ENCODE measurements around the gene GOLGA2.

Gene GOLGA2

DNA sequence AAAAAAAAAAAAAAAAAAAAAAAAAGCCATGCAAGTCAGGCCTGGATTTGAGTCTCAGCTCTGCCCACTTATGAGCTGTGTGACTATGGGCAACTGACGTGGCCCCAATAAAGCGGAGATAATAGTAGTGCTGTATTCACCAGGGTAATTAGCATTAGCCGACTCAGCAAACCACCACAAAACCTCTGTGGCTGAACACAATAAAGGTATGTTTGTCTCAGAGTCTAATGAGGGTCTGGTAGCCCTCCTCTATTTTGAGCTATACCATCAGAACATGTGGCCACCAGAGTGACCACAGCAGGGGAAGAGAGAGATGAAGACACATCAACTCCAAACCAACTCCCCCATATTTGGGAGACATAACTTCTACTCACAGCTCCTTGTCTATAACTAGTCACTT, 16.2 kb upstream of the GOLGA2 start:
- DNase-seq (ENCODE audit: low read depth), result no peak

DNA sequence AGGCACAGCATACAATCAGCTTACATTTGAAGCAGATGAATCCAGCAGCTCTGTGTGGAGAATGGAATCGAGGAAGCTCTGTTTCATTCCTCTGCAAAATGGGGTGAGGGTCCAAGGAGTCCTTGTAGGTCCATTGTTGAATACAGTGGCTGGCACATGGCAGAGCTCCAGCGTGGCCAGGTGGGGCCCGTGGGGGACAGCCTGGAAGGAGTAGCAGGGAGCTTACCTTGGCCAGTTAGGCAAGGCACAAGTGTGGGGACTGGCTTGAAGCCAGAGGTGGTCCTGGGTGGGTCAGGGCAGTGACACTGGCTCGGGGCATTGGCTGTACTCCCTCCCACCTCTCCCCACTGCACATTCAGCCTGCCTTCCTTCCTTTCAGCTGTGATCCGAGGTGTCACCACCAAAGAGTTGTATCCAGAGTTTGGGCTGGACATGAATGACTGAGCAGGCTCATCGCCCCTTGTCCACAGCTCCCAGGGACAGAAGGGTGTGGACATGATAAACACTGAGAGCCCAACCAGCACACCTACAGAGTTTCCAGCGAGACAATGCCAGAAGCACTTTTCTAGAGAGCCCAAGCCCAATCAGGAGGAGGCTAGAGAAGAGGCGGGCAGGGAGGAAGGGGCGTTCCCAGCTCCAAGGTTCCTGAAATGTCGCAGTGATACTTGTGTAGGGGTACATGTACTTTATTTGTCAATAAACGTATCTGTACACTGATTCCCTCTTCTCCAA, 12.6 kb upstream of the GOLGA2 start:
- no peak for DNase-seq (ENCODE audit: low read depth)

DNA sequence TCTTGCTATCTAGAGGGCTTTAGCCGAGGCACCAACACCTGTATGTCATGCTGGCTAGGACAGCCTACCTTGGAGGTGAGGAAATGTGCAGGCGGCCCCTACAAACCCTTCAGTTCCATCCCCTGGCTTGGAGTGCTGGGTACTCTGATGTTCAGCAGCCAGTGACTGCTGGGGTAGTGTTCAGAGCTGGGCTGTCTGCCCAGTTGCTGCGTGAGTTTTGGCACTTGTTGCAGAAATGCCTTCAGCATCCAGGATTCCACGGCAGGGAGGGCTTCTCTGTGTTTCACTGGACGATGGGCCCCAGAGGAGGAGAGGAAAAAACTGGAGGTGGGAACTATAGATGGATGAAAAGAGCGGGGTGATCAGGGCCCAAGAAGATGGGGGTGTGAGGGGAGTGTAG, 10.6 kb upstream of the GOLGA2 start:
- DNase-seq (ENCODE audit: low read depth), result peak; percentile 38

DNA sequence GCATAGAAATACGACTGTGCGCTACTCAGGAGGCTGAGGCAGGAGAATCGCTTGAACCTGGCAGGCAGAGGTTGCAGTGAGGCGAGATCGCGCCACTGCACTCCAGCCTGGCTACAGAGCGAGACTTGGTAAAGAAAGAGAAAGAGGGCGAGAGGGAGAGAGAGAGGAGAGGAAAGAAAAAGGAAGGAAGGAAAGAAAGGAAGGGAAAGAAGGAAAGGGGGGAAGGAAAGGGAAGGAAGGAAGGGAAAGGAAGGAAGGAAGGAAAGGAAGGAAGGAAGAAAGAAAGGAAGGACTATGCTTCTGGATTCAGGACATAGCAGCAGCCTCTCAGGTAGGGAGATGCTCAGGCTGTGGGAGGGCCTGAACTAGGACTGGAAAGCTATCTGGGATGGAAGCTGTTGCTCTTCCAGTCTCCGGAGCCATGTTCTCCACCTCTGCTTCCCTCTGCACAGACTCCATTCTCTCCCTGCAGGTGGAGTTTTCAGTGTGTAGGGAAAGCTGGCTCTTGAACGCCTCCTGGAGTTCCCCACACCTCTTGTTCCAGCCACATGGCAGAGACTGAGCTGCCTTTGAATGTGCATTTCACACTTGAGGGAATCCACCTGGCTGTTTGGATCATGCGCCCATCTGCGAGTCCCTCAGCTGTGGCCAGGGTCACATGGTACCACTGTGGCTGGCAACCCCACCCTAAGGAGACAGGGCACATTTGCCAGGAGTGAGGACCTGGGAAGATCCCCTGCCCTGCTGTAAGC, 9.4 kb upstream of the GOLGA2 start:
- no peak for DNase-seq (ENCODE audit: low read depth)

DNA sequence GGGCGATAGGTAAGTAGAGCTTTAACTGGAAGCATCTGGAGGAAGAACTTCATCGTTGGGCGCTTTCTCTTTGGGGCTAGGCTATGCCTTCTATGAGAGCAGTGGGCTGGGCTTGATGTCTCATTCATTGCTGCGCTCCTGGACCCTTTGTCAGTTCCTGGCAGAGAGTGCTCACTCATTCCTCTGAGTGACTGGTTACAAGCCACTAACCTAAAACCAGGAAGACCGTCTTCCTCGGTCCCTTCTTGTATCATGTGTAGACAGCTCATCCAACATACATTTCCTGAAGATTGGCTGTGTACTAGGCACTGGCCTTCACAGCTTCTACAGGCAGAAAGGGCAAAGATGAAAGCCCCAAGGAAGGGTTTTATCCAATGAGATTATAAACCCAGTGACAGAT, 6.7 kb upstream of the GOLGA2 start:
- peak; percentile 79 for DNase-seq (ENCODE audit: low read depth)

DNA sequence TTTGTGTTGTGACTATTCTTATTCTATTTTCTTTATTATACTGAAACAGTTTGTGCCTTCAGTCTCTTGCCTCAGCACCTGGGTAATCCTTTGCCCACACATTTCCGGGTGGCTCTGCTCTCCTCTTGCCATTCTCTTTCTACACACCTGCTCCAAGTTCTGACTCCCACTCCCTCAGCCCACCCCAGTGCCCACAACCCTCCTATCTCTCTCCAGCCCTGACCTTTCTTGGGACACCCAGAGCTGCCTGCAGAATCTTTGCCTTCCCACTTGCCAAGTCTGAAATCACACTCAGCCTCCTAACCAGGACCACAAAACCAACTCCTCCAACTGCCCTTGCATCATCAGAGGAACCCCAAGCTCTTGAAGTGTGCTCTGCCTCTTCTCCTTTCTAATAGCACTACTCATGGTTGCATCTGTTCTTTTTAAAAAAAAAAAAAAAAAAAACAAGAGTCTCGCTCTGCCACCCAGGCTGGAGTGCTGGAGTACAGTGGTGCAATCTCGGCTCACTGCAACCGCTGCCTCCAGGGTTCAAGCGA, 4.3 kb upstream of the GOLGA2 start:
- no peak for DNase-seq (ENCODE audit: low read depth)

DNA sequence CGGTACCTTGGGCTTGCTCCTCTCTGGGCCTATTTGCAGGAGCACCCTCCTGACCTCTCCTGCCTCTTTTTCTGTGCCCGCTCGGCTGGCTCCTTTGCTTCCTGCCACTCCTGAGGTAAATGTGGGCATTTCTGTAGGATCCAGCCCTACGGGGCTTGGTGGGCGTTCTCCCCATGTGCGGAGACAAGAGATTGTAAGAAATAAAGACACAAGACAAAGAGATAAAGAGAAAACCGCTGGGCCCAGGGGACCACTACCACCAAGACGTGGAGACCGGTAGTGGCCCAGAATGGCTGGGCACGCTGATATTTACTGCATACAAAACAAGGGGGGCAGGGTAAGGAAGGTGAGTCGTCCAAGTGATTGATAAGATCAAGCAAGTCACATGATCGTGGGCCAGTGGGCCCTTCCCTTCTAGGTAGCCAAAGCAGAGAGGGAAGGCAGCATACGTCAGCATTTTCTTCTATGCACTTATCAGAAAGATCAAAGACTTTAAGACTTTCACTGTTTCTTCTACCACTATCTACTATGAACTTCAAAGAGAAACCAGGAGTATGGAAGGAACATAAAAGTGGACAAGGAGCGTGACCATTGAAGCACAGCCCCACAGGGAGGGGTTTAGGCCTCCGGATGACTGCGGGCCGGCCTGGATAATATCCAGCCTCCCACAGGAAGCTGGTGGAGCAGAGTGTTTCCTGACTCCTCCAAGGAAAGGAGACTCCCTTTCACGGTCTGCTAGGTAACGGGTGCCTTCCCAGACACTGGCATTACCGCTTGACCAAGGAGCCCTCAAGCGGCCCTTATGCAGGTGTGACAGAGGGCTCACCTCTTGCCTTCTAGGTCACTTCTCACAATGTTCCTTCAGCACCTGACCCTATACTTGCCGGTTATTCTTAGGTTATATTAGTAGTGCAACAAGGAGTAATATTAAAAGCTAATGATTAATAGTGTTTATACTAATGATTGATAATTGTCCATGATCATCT, 3.6 kb upstream of the GOLGA2 start:
- peak; percentile 36 for DNase-seq (ENCODE audit: low read depth)

DNA sequence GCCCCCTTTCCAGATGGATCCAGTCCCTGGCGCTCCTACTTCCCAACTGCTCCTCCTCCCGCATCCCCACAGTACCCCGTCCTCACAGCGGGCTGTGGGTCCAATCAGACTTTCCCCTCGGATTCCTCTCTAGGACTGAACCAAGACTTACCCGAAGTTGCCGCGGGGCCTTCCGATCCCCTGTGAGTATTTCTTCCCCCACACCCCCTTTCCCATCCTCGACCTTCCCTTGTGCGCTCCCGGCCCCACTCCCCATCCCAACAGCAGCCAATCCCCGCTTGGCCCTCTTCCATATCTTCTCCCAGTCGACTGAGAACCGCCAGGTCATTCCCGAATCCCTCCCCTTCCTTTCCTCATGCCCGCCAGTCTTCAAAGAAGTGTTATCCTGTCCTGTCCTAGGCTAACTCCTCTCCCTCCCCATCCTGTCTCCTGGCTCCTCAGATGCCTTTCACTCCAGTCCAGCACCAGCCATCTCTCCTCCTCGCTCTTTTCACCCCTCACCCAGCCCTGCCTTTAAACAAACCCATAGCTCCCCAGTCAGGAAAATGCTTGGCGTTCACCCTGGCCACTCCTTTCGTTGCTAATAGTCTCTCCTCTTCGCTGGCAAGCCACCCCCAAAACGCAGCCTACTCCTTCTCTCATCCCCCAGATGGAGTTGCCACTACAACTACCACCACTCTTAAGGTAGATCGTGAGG, 915 bp upstream of the GOLGA2 start:
- DNase-seq (ENCODE audit: low read depth), result peak; percentile 60

DNA sequence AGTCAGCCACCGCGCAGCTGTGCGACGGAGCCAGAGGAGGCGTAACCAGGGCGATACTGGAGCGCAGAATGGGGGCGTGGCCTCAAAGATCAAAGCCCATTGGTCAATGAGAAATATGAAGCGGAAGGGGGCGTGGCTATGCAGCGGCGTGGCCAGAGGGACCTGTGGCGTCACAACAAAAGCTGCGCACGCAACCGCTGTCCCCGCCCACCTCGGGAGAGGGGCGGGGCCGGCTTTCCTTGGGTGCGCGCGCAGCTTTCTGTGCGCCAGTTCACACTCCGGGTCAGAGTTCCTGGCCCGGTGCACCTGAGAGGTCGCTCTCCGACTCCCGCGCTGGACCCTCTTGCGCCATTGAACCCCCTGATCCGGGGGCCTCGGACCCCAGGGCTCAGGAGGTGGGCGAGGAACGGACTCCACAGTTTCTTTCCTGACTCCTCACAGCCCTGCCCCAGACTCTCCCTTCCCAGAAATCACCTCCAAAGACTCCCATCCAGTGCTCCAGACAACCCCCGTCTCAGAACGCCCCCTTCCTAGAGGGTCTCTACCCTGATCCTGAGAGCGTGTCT, 284 bp upstream of the GOLGA2 start, which contains the start of gene SWI5:
TSS of gene SWI5 (plus strand) at position 269 of the 566 bp plus-strand sequence.
- peak; percentile 99 for DNase-seq (ENCODE audit: low read depth)

DNA sequence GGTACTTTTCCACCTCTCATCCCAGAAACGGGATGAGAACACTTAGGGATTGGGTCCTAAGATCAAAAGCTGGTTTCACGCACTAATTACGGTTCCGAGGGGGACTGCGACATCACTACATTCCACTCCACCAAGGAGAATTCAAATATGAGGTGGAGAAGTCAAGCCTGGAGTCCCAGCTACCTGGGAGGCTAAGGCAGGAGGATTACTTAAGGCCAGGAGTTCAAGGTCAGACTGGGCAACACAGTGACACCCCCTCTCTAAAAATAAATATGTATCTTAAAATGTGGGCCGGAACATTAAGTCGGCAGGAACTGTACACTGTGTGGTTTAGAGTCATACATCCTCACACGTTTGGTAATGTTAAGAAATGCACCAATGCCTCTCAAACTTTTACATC, 1.6 kb downstream of the GOLGA2 start:
- DNase-seq (ENCODE audit: low read depth), result no peak

DNA sequence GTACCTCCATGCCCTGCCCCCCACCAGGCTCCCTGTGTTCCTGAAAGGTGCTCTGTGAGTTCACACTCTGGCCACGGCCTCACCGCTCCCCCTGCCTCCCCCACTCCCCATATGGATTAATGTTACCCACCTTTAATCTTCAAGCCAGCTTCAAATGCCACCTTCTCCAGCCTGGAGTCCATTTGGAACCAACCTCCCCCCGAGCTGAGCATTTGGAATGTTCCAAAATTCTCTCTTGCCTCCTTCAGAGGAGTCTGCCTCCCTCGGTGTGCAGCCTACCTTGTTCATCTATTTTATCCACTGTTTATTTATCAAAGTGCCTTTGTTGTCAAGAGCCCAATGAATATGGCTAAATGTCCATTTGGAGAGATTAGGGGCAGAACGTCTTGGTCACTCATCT, 4.3 kb downstream of the GOLGA2 start:
- no peak for DNase-seq (ENCODE audit: low read depth)

DNA sequence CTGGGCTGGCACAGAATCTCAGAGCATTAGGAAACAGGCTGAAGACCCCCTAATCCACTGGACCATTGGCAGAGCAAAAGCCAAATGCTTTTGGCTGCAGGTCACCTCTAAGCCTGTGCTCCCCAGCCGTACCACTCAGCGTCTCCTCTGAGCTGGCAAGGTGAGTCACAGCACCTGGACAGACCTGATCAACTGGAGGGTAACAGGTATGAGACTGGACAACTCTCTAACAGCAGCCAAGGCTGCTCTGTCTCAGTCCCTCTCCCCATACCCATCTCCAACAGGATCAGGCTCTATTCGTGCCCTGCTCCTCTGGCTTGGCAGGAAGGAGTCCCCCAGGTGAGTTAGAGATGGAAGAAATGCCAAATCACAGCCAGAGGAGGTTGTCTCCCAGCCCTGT, 4.7 kb downstream of the GOLGA2 start:
- DNase-seq (ENCODE audit: low read depth), result no peak

DNA sequence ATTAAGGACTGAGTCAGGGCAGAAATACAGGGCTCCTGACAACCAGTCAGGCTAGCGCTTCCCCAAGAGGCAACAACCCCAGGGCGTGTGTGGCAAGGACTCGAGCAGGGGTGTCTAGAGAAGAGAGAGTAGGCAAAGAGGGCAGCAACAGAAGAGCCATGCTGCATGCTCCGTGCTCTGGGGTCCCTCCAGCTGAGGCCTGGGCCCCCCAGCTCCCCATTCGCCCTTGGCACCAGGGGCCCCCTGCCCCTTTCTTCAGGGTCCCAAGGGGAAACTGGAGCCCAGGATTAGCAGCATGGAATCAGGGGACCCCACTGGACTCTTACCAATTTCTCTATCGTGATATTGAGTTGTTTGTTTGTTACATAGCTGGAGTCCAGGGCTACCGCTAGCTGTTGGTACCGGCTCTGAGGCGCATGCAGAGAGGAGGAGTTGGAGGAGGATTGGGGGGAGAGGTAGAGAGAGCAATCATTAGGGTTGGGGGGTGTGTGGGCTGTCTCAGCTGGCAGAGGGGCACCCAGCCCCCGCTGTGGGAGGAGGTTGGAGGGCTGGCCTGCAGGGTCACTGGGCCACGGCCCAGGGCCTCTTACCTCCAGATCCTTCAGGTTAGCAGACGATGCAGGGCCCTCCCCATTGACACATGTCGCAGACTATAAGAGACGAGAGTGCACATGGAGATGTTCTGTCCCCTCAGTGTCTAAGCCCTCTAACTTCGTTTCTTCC, 8.8 kb downstream of the GOLGA2 start:
- DNase-seq (ENCODE audit: low read depth), result no peak

DNA sequence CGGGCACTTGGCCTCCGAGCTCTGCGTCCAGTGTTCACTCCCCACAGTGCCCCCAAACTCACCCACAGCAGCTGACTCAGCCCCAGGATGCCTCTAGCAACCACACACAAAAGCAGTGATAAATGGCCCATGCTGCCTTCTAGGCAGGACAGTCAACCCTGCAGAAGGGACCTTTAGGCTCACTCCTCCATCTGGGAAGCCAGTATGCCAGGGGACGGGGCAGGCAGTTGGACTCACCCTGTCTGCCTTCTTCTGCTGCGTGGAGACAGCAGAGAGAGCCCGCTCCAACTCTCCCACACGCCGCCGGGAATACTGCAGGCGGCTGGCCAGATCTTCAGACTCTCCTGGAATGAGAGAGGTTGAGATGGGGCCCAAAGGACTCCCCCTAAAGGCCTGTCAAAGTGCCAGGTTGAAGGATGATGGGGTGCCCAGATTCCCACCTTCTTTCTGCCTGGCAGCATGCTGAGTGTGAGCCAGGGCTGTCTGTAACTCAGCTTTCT, 10.4 kb downstream of the GOLGA2 start:
- DNase-seq (ENCODE audit: low read depth), result no peak

DNA sequence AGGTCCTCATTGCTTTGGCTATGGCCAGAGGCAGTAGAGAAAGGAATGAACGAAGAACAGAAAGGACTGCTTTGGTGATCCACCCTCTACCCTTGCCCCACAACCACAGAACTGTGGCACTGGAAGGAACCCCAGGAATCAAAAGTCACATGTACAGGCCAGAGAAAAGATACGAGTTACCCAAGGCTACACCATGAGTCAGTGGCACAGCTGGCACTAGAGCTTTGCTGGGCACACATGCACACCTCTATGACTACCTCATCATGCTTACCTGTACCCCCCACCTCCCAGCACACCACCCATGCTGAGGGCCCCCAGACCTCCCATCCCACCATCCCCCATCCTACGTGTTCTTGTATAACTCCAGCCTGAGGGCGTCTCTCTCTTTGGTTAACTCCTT, 13.1 kb downstream of the GOLGA2 start:
- DNase-seq (ENCODE audit: low read depth), result no peak

DNA sequence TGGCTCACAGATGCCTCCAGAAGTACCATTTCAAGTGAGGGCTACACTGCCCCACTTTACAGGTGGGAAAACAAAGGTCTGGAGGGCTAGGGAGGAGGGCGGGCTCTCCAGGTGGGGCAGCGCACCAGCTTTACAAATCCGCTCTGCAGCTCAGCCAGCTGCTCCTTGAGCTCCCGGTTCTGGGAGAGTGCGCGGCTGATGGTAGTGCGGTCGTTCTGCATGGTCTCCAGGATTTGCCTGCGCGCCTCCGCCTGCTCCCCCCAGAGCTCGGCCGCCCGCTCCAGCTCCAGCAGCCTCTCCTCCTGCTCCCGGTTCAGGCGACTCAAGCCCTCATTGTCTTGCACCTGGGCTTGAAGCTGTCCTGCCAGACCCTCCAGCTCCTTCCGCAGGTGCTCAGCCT, 15.5 kb downstream of the GOLGA2 start:
- DNase-seq (ENCODE audit: low read depth), result no peak

DNA sequence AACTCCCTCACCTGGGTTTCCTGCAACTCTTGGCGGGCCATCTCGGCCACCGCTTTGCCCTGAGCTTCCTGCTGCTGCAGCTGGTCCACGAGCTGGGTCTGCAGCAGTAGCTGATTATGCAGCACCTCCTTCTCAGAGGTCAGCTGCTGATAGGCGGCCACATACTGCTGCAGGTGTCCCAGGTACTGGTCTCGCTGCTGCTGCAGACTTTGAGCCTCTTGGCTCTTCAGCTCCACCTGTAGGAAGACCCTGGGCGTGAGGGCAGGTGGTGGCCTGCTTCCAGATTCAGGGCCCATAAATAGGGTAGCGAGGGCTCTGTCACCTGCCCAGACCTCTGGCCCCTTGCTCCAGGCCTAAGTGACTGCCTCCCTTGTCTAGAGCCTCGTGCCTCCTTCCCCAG, 16.7 kb downstream of the GOLGA2 start:
- no peak for DNase-seq (ENCODE audit: low read depth)

DNA sequence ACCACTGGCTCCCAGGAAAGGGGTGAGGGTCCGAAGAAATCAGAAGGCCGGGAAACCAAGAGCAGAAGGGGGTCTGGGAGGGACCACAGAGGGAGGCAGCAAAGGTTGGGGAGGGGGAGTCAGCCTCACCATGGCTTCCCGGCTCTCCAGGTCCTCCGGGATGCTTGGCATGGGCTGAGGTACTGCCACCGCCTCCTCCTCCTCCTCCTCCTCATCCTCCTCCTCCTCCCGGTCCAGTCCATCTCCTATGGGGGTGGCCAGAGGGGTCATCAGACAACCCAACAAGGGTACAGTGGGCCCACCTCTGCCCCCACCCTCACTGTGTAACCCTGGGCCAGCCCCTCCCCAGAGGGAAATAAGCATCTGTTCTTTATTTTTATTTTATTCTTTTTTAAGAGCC, 17.5 kb downstream of the GOLGA2 start:
- no peak for DNase-seq (ENCODE audit: low read depth)

DNA sequence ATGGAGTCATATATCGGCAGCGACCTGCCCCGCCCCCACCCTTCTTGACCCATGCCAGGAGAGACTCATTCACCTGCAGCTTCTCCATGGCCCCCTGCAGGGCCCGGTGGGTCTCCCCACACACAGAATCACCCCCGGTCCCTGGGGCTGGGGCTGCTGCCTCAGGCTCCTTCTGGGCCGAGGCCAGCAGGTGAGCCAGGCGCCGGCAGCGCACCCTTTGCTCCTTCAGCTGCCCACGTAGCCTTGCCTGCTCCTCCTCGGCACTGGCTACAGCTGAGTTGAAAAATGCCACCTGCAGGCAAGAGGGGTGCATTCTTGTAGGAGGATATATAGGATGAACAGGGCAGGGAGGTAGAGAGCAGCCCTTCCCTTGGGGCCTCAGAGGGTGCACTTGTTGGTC, 17.9 kb downstream of the GOLGA2 start:
- no peak for DNase-seq (ENCODE audit: low read depth)

DNA sequence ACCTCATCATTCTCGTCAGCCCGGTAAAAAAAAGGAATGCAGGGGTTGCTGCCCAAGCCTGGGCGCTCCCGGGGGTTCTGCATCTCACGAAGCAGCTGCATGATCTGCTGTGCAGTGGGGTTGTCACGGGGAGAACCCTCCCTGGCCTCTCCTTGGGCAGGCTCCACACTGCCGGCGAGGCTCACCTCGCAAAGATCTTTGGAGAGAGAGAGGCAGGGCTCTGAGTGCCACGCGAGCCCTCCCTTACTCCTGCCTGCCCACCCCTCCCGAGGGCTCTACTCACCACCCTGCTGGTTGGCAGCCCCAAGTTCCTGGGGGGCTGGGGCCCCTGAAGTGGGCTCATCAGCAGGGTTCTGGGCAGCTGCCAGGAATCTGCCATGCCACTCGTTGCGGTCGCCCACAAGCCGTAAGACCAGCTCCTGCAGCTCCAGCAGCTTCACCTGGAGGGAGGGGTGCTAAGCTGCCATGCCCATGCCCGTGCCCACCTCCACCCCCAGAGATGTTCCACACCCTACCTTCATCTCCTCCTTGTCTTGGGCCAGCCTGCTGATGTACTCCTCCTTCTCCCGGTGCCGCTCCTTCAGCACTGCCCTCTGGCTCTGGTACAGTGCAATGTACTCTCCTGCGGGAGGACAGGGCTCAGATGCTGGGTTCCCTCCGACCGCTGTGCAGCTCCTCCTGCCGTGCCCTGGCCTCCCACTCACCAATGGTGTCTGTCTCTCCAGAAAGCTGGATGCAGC, 18.6 kb downstream of the GOLGA2 start:
- no peak for DNase-seq (ENCODE audit: low read depth)
